ENCODE data around the gene GALNT9. TPM values are rescaled to one million over a fixed set of nuclear protein-coding genes. Genes with fewer than 3 reads are reported as not detected.

GALNT9 gene
- total RNA-seq, 1 experiment from 2014 or later = 0.45 TPM

- Histone ChIP-seq H3K4me1 (no peaks in the 10 kb centered on the region), H3K27me3 (replicated peaks; ENCODE audit: control insufficient read depth, insufficient read depth, low read length) (no peaks in the 10 kb centered on the region), H3K9me3 (no peaks in the 10 kb centered on the region), H3K36me3 (ENCODE audit: control insufficient read depth, insufficient read depth, low read length) (no peaks in the 10 kb centered on the region), H3K4me3 (ENCODE audit: low read depth, low read length) (no peak overlapping the region)
- CTCF ChIA-PET = interaction anchor here (0.9 to 2.8 kb wide), 3 partner anchors 9 to 252 kb away, joined by 3 to 11 read pairs (median 5); no protein-coding TSS in a partner anchor
- Mint-ChIP-seq H3K27ac (ENCODE audit: unreplicated experiment) (no peak overlapping the region), H3K9me3 (ENCODE audit: unreplicated experiment) (peaks cover 18% of the 10 kb centered on the region), H3K36me3 (ENCODE audit: insufficient read depth, unreplicated experiment) (peaks cover 10% of the 10 kb centered on the region), H3K27me3 (ENCODE audit: insufficient read depth, unreplicated experiment) (peaks cover 5% of the 10 kb centered on the region), H3K4me3 (ENCODE audit: unreplicated experiment) (no peak overlapping the region), H3K4me1 (ENCODE audit: low read depth, unreplicated experiment) (no peaks in the 10 kb centered on the region)
- no TSS peak for BruUV-seq (replicated peaks)
- DNase-seq = no peak
- intact Hi-C loops (cut with micrococcal nuclease; ENCODE audit: unreplicated experiment) = no loop called here
- no peak for TF ChIP-seq CTCF (IDR thresholded peaks at IDR 0.05; ENCODE audit: insufficient read depth in 1 of 2, low read depth in 1 of 2, low read length in 1 of 2, severe bottlenecking in 1 of 2, unreplicated experiment in 1 of 2)
- POLR2A ChIA-PET = no interaction called here
Measured at GRCh38 chr12:132162508-132163031, 166.8 kb downstream of the GALNT9 start.

GRCh38 chr12:132161796-132162507 lies 167.4 kb downstream of the GALNT9 start:
- no peaks in the 10 kb centered on the region for H3K9me3 ChIP-seq
- no peak overlapping the region for H3K27ac Mint-ChIP-seq (ENCODE audit: unreplicated experiment)
- no peaks in the 10 kb centered on the region for H3K4me1 ChIP-seq
- H3K36me3 Mint-ChIP-seq (ENCODE audit: insufficient read depth, unreplicated experiment) = peaks cover 10% of the 10 kb centered on the region
- no peak for TF ChIP-seq CTCF (IDR thresholded peaks at IDR 0.05; ENCODE audit: insufficient read depth in 1 of 2, low read depth in 1 of 2, low read length in 1 of 2, severe bottlenecking in 1 of 2, unreplicated experiment in 1 of 2)
- H3K36me3 ChIP-seq (ENCODE audit: control insufficient read depth, insufficient read depth, low read length) = peaks cover 3% of the 10 kb centered on the region
- intact Hi-C loops (cut with micrococcal nuclease; ENCODE audit: unreplicated experiment) = no loop called here
- H3K4me1 Mint-ChIP-seq (ENCODE audit: low read depth, unreplicated experiment) = no peaks in the 10 kb centered on the region
- ChIA-PET POLR2A (no interaction called here), CTCF (interaction anchor here (1.0 to 2.8 kb wide), 2 partner anchors 8 to 252 kb away, joined by 5 to 11 read pairs; no protein-coding TSS in a partner anchor)
- no peaks in the 10 kb centered on the region for H3K27me3 ChIP-seq (replicated peaks; ENCODE audit: control insufficient read depth, insufficient read depth, low read length)
- no TSS peak for BruUV-seq (replicated peaks)
- no peak for DNase-seq
- peaks cover 5% of the 10 kb centered on the region for H3K27me3 Mint-ChIP-seq (ENCODE audit: insufficient read depth, unreplicated experiment)
- H3K9me3 Mint-ChIP-seq (ENCODE audit: unreplicated experiment) = peaks cover 13% of the 10 kb centered on the region
- no peak overlapping the region for H3K4me3 Mint-ChIP-seq (ENCODE audit: unreplicated experiment)
- no peak overlapping the region for H3K4me3 ChIP-seq (ENCODE audit: low read depth, low read length)

- ChIA-PET CTCF (interaction anchor here (1.1 to 2.8 kb wide), 2 partner anchors 253 to 400 kb away, joined by 3 to 11 read pairs; no protein-coding TSS in a partner anchor), POLR2A (no interaction called here)
- intact Hi-C loops (cut with micrococcal nuclease; ENCODE audit: unreplicated experiment) = no loop called here
- no TSS peak for BruUV-seq (replicated peaks)
- H3K9me3 ChIP-seq = no peaks in the 10 kb centered on the region
- no peaks in the 10 kb centered on the region for H3K27me3 ChIP-seq (replicated peaks; ENCODE audit: control insufficient read depth, insufficient read depth, low read length)
- peaks cover 5% of the 10 kb centered on the region for H3K36me3 ChIP-seq (ENCODE audit: control insufficient read depth, insufficient read depth, low read length)
- no peak for DNase-seq
- H3K36me3 Mint-ChIP-seq (ENCODE audit: insufficient read depth, unreplicated experiment) = peaks cover 10% of the 10 kb centered on the region
- no peaks in the 10 kb centered on the region for H3K4me1 ChIP-seq
- H3K9me3 Mint-ChIP-seq (ENCODE audit: unreplicated experiment) = peaks cover 6% of the 10 kb centered on the region
- no peak for TF ChIP-seq CTCF (IDR thresholded peaks at IDR 0.05; ENCODE audit: insufficient read depth in 1 of 2, low read depth in 1 of 2, low read length in 1 of 2, severe bottlenecking in 1 of 2, unreplicated experiment in 1 of 2)
- H3K4me3 Mint-ChIP-seq (ENCODE audit: unreplicated experiment) = no peak overlapping the region
- H3K4me3 ChIP-seq (ENCODE audit: low read depth, low read length) = no peak overlapping the region
- no peak overlapping the region for H3K27ac Mint-ChIP-seq (ENCODE audit: unreplicated experiment)
- H3K27me3 Mint-ChIP-seq (ENCODE audit: insufficient read depth, unreplicated experiment) = peaks cover 5% of the 10 kb centered on the region
- H3K4me1 Mint-ChIP-seq (ENCODE audit: low read depth, unreplicated experiment) = no peaks in the 10 kb centered on the region
Measured at GRCh38 chr12:132161036-132161781, 168.2 kb downstream of the GALNT9 start.
